ENCODE data around the gene ITPRID2. TPM values are rescaled to one million over a fixed set of nuclear protein-coding genes. Genes with fewer than 3 reads are reported as not detected.

Gene ITPRID2
- total and polyA plus RNA-seq, 2 donors from 2014 or later: 29.9 to 191 TPM

GRCh38 chr2:181846399-181847197 is 44.9 kb upstream of the ITPRID2 start:
- Histone ChIP-seq H3K4me1 (ENCODE audit: control insufficient read depth in 2 of 3, insufficient read depth in 2 of 3, low read depth in 1 of 3, low read length in 3 of 3) (peaks cover 0 to 10% (median 0%) of the 10 kb centered on the region in 3 donors), H3K4me3 (ENCODE audit: low read length in 3 of 3) (no peak overlapping the region), H3K36me3 (ENCODE audit: control insufficient read depth in 2 of 3, insufficient read depth in 3 of 3, low read length in 3 of 3) (no peaks in the 10 kb centered on the region), H3K27ac (ENCODE audit: low read depth in 2 of 2, low read length in 2 of 2) (no peak overlapping the region), H3K9me3 (ENCODE audit: control insufficient read depth in 2 of 3, insufficient read depth in 1 of 3, low read length in 3 of 3) (no peaks in the 10 kb centered on the region), H3K27me3 (ENCODE audit: control insufficient read depth, insufficient read depth, low read length) (no peaks in the 10 kb centered on the region), H3K9ac (ENCODE audit: low read length in 3 of 3) (no peak overlapping the region)
- TF ChIP-seq CTCF (IDR thresholded peaks at IDR 0.05; ENCODE audit: borderline replicate concordance, extremely low read depth, insufficient read depth): no peak
- FAIRE-seq: peak; percentile 53
- intact Hi-C loops (cut with DNase I): no loop called here
- no peak for DNase-seq

GRCh38 chr2:181847198-181847556 is 44.4 kb upstream of the ITPRID2 start:
- peaks cover 0 to 10% (median 0%) of the 10 kb centered on the region in 3 donors for H3K4me1 ChIP-seq (ENCODE audit: control insufficient read depth in 2 of 3, insufficient read depth in 2 of 3, low read depth in 1 of 3, low read length in 3 of 3)
- no peak for FAIRE-seq
- H3K4me3 ChIP-seq (ENCODE audit: low read length in 3 of 3): no peak overlapping the region
- H3K27ac ChIP-seq (ENCODE audit: low read depth in 2 of 2, low read length in 2 of 2): no peak overlapping the region
- DNase-seq: peak in 2 of 5 donors; percentile 25 to 53
- no peaks in the 10 kb centered on the region for H3K36me3 ChIP-seq (ENCODE audit: control insufficient read depth in 2 of 3, insufficient read depth in 3 of 3, low read length in 3 of 3)
- TF ChIP-seq CTCF (IDR thresholded peaks at IDR 0.05; ENCODE audit: borderline replicate concordance, extremely low read depth, insufficient read depth): no peak
- H3K9ac ChIP-seq (ENCODE audit: low read length in 3 of 3): no peak overlapping the region
- H3K27me3 ChIP-seq (ENCODE audit: control insufficient read depth, insufficient read depth, low read length): no peaks in the 10 kb centered on the region
- no peaks in the 10 kb centered on the region for H3K9me3 ChIP-seq (ENCODE audit: control insufficient read depth in 2 of 3, insufficient read depth in 1 of 3, low read length in 3 of 3)
- intact Hi-C loops (cut with DNase I): no loop called here

- Histone ChIP-seq H3K27ac (ENCODE audit: low read depth in 2 of 2, low read length in 2 of 2) (no peak overlapping the region), H3K9me3 (ENCODE audit: control insufficient read depth in 2 of 3, insufficient read depth in 1 of 3, low read length in 3 of 3) (no peaks in the 10 kb centered on the region), H3K4me1 (ENCODE audit: control insufficient read depth in 2 of 3, insufficient read depth in 2 of 3, low read depth in 1 of 3, low read length in 3 of 3) (peaks cover 0 to 10% (median 0%) of the 10 kb centered on the region in 3 donors), H3K4me3 (ENCODE audit: low read length in 3 of 3) (no peak overlapping the region), H3K9ac (ENCODE audit: low read length in 3 of 3) (no peak overlapping the region), H3K36me3 (ENCODE audit: control insufficient read depth in 2 of 3, insufficient read depth in 3 of 3, low read length in 3 of 3) (no peaks in the 10 kb centered on the region), H3K27me3 (ENCODE audit: control insufficient read depth, insufficient read depth, low read length) (no peaks in the 10 kb centered on the region)
- peak in 2 of 5 donors; percentile 33 to 79 for DNase-seq
- no peak for TF ChIP-seq CTCF (IDR thresholded peaks at IDR 0.05; ENCODE audit: borderline replicate concordance, extremely low read depth, insufficient read depth)
- intact Hi-C loops (cut with DNase I): no loop called here
- no peak for FAIRE-seq
Observed at GRCh38 chr2:181847702-181848101, 43.8 kb upstream of the ITPRID2 start.

All from kidney (tissue), 14 donors.